B cell (primary cell): ENCODE measurements around the gene SBK2. TPM values are rescaled to one million over a fixed set of nuclear protein-coding genes. Genes with fewer than 3 reads are reported as not detected.

ENCODE experiments used
- ATAC-seq: fragments of 200-7000 bp; cut with Tn5 transposase; one replicate; pipeline ENCODE4 v1.10.0; 2021; ENCODE audit warnings: low read depth, mild to moderate bottlenecking, moderate number of reproducible peaks, moderate library complexity
- CTCF ChIA-PET: fragments of 350-600 bp; sonication (Branson Sonifier 250); formaldehyde crosslinking; loops from one replicate; lab custom pipeline; 2021; ENCODE audit warnings: antibody characterized with exemption, inconsistent platforms; lab: Charles Lee
- POLR2A ChIA-PET: fragments of 350-600 bp; sonication (Branson Sonifier 250); formaldehyde crosslinking; loops from one replicate; lab custom pipeline; 2021; ENCODE audit warnings: antibody characterized with exemption; lab: Charles Lee
- DNase-seq: peaks from one replicate; pipeline ENCODE4 v3.0.0; 2013
- H2AFZ ChIP-seq: 2 replicates; pipeline ENCODE4 v1.6.1; 2012; ENCODE audit warnings: mild to moderate bottlenecking, low read depth, low read length; ENCODE audit not compliant: insufficient read depth, poor library complexity, severe bottlenecking
- H3K27ac ChIP-seq, 2 donors: 1 replicate in 1 of 2; 2 replicates in 1 of 2; pipeline ENCODE4 v1.5.1; 2012 to 2013; ENCODE audit warnings: low read length in 2 of 2, mild to moderate bottlenecking in 2 of 2, moderate library complexity in 1 of 2
- H3K27me3 ChIP-seq, 4 experiments: fragments of 200-600 bp in 1 of 4; sonication (generic) in 1 of 4; replicated peaks in 1 of 4; 1 replicate in 2 of 4; 2 replicates in 2 of 4; pipeline versions ENCODE4 v1.6.1 to v1.7.0; 2013 to 2016; ENCODE audit warnings: low read length in 3 of 4, mild to moderate bottlenecking in 2 of 4, mixed read lengths in 1 of 4, moderate library complexity in 1 of 4; ENCODE audit not compliant: insufficient read depth in 4 of 4, control insufficient read depth in 3 of 4; ENCODE audit errors: control extremely low read depth in 1 of 4
- H3K36me3 ChIP-seq, 2 experiments: replicated peaks in 1 of 2; 1 replicate in 1 of 2; 2 replicates in 1 of 2; pipeline versions ENCODE4 v1.6.1 to v1.7.1; 2013; ENCODE audit warnings: low read length in 1 of 2; ENCODE audit not compliant: insufficient read depth in 2 of 2, control insufficient read depth in 1 of 2; ENCODE audit errors: control extremely low read depth in 1 of 2, extremely low read depth in 1 of 2
- H3K4me1 ChIP-seq, 2 donors: fragments of 200-600 bp in 1 of 2; sonication (generic) in 1 of 2; 1 replicate in 1 of 2; 2 replicates in 1 of 2; pipeline versions ENCODE4 v1.5.1 to v1.6.1; 2013 to 2017; ENCODE audit warnings: low read length in 2 of 2; ENCODE audit not compliant: control insufficient read depth in 2 of 2, insufficient read depth in 2 of 2
- H3K4me2 ChIP-seq: replicated peaks from 2 replicates; pipeline ENCODE3; 2012; ENCODE audit warnings: mild to moderate bottlenecking, low read depth, low read length; ENCODE audit not compliant: poor library complexity, severe bottlenecking
- H3K4me3 ChIP-seq, 5 experiments: fragments of 200-600 bp in 1 of 5; sonication (generic) in 1 of 5; 1 replicate in 3 of 5; 2 replicates in 2 of 5; pipeline versions ENCODE4 v1.5.1 to v1.7.0; 2011 to 2016; ENCODE audit warnings: low read length in 4 of 5, mild to moderate bottlenecking in 4 of 5, low read depth in 2 of 5, control low read depth in 1 of 5, moderate library complexity in 1 of 5; ENCODE audit not compliant: insufficient read depth in 1 of 5; ENCODE audit errors: control extremely low read depth in 1 of 5, extremely low read depth in 1 of 5
- H3K79me2 ChIP-seq: fragments of 200-600 bp; sonication (generic); one replicate; pipeline ENCODE4 v1.6.0; 2016; ENCODE audit warnings: low read length; ENCODE audit not compliant: control insufficient read depth, insufficient read depth
- H3K9ac ChIP-seq: fragments of 200-600 bp; sonication (generic); 2 replicates; pipeline ENCODE4 v1.6.1; 2017; ENCODE audit warnings: mild to moderate bottlenecking, low read length, moderate library complexity
- H3K9me3 ChIP-seq, 3 donors: one replicate each; pipeline versions ENCODE4 v1.6.1 to v1.7.1; 2013; ENCODE audit warnings: low read length in 2 of 3; ENCODE audit not compliant: control insufficient read depth in 2 of 3, insufficient read depth in 1 of 3; ENCODE audit errors: control extremely low read depth in 1 of 3
- H4K20me1 ChIP-seq: 2 replicates; pipeline ENCODE4 v1.6.0; 2012; ENCODE audit warnings: mild to moderate bottlenecking, low read length; ENCODE audit not compliant: insufficient read depth, control insufficient read depth, poor library complexity, severe bottlenecking
- H3K27ac Mint-ChIP-seq: one replicate; pipeline ENCODE4 v1.8.0; 2021; ENCODE audit warnings: mixed read lengths
- H3K27me3 Mint-ChIP-seq: one replicate; pipeline ENCODE4 v1.8.0; 2021; ENCODE audit warnings: mixed read lengths
- H3K4me1 Mint-ChIP-seq: one replicate; pipeline ENCODE4 v1.8.0; 2021; ENCODE audit warnings: mixed read lengths
- H3K4me3 Mint-ChIP-seq: one replicate; pipeline ENCODE4 v1.8.0; 2021; ENCODE audit warnings: mixed read lengths
- H3K9me3 Mint-ChIP-seq: one replicate; pipeline ENCODE4 v1.8.0; 2022; ENCODE audit warnings: mixed read lengths; ENCODE audit not compliant: insufficient read depth
- CTCF ChIP-seq: fragments of 200-600 bp; IDR thresholded peaks from one replicate; pipeline ENCODE4 v1.8.0; 2022; ENCODE audit warnings: antibody characterized with exemption, mild to moderate bottlenecking
- EZH2 ChIP-seq: IDR thresholded peaks from 2 replicates; pipeline ENCODE4 v1.6.1; 2012; ENCODE audit warnings: borderline replicate concordance, low read depth, mild to moderate bottlenecking, moderate library complexity, low read length; ENCODE audit not compliant: insufficient read depth, poor library complexity, severe bottlenecking
- whole genome bisulfite sequencing: methylation state at CpG from one replicate; pipeline ENCODE4 v1.1.5; 2013; ENCODE audit warnings: missing lambda C conversion rate; ENCODE audit not compliant: insufficient coverage; 5-methylcytosine and 5-hydroxymethylcytosine counted together
- intact Hi-C: fragments of 100-400 bp; cut with micrococcal nuclease; formaldehyde crosslinking; loops from one replicate; pipeline ENCODE4 v1.10.0; 2022
- polyA plus RNA-seq: library from polyadenylated mRNA; depleted of rRNA; stranded (reverse); fragments of >200 nt; gene quantifications from 2 replicates; pipeline ENCODE4 v1.2.3, GENCODE V29; 2012
- total RNA-seq, 2 donors: library from RNA; stranded (reverse); fragments of 120-200 nt in 1 of 2; gene quantifications; 1 replicate in 1 of 2; 2 replicates in 1 of 2; pipeline versions ENCODE4 v1.2.3 to v1.2.4, GENCODE V29; 2013 to 2022

Gene SBK2
- total and polyA plus RNA-seq, 2 donors (not counting 1 experiment from before 2014, with no cell fraction given): not detected

GRCh38 chr19:55503502-55504251 is 33.3 kb downstream of the SBK2 start:
- Mint-ChIP-seq H3K4me3 (peak overlapping the region; percentile 93), H3K27ac (peak overlapping the region; percentile 94), H3K27me3 (no peaks in the 10 kb centered on the region), H3K9me3 (no peaks in the 10 kb centered on the region), H3K4me1 (peaks cover 16% of the 10 kb centered on the region)
- peak; percentile 96 for ATAC-seq
- Histone ChIP-seq H3K79me2 (peaks cover 6% of the 10 kb centered on the region), H2AFZ (peak overlapping the region; percentile 93), H3K4me2 (peak overlapping the region; percentile 86), H3K4me3 (peak overlapping the region in 4 of 5 experiments; percentile 67 to 71 (median 69)), H3K9ac (peak overlapping the region; percentile 64), H3K36me3 (no peaks in the 10 kb centered on the region), H4K20me1 (no peaks in the 10 kb centered on the region), H3K9me3 (no peaks in the 10 kb centered on the region), H3K27me3 (no peaks in the 10 kb centered on the region), H3K27ac (peak overlapping the region; percentile 91 to 94), H3K4me1 (peaks cover 4 to 16% of the 10 kb centered on the region in 2 donors)
- peak; percentile 98 for DNase-seq
- intact Hi-C loops: loop anchor here (1.0 to 5.0 kb wide), 6 partner anchors 14 to 201 kb away; partner anchors contain the start of genes ISOC2 and ZNF628
- 9% methylated on average over 62 of the region's 64 CpGs for WGBS
- TF ChIP-seq CTCF (peak; percentile 99), EZH2 (no peak)
- ChIA-PET POLR2A (interaction anchor here (0.6 to 1.2 kb wide), 6 partner anchors 27 to 525 kb away, joined by 3 to 6 read pairs (median 5); partner anchors contain the start of genes SYT5 and ZNF628), CTCF (interaction anchor here (0.6 to 2.7 kb wide), 51 partner anchors 8 to 851 kb away, joined by 3 to 133 read pairs (median 5); partner anchors contain the start of genes CCDC106, FIZ1, HSPBP1 and ISOC2)
